Activated naive CD4-positive, alpha-beta T cell treated with anti-CD3 and anti-CD28 coated beads, Interleukin-2, amount 50 U/mL, for 24 hours (primary cell): Measurements from ENCODE around the gene ERC1.

Experiments used
- H3K27ac Mint-ChIP-seq: one replicate; pipeline ENCODE4 v1.8.0; 2021; ENCODE audit warnings: mild to moderate bottlenecking, mixed read lengths
- H3K27me3 Mint-ChIP-seq: one replicate; pipeline ENCODE4 v1.8.0; 2021; ENCODE audit warnings: mixed read lengths
- H3K36me3 Mint-ChIP-seq: one replicate; pipeline ENCODE4 v1.8.0; 2021; ENCODE audit warnings: mixed read lengths
- H3K4me1 Mint-ChIP-seq: one replicate; pipeline ENCODE4 v1.8.0; 2021; ENCODE audit warnings: mixed read lengths
- H3K4me3 Mint-ChIP-seq: one replicate; pipeline ENCODE4 v1.8.0; 2021; ENCODE audit warnings: mild to moderate bottlenecking, mixed read lengths
- H3K9me3 Mint-ChIP-seq: one replicate; pipeline ENCODE4 v1.8.0; 2021; ENCODE audit warnings: mixed read lengths

The ERC1 gene

DNA sequence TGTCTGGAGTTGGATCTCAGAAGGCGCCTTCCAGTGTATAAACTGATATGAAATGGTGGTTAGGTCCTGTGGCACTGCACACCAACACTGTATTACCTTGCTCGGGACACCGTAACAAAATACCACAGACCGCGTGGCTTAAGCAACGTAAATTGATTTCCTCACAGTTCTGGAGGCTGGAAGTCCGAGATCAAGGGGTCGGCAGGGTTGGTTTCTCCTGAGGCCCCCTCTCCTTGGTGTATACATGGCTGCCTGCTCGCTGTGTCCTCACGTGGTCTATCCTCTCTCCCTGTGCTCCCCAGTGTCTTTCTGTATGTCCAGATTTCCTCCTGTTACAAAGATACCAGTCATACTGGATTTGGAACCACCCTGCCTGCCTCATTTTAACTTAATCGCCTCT, 475.0 kb downstream of the ERC1 start:
- H3K36me3 Mint-ChIP-seq: peaks cover 12% of the 10 kb centered on the region
- H3K27ac Mint-ChIP-seq: no peak overlapping the region
- no peaks in the 10 kb centered on the region for H3K9me3 Mint-ChIP-seq
- peaks cover 1% of the 10 kb centered on the region for H3K4me1 Mint-ChIP-seq
- H3K4me3 Mint-ChIP-seq: no peak overlapping the region
- H3K27me3 Mint-ChIP-seq: no peaks in the 10 kb centered on the region

DNA sequence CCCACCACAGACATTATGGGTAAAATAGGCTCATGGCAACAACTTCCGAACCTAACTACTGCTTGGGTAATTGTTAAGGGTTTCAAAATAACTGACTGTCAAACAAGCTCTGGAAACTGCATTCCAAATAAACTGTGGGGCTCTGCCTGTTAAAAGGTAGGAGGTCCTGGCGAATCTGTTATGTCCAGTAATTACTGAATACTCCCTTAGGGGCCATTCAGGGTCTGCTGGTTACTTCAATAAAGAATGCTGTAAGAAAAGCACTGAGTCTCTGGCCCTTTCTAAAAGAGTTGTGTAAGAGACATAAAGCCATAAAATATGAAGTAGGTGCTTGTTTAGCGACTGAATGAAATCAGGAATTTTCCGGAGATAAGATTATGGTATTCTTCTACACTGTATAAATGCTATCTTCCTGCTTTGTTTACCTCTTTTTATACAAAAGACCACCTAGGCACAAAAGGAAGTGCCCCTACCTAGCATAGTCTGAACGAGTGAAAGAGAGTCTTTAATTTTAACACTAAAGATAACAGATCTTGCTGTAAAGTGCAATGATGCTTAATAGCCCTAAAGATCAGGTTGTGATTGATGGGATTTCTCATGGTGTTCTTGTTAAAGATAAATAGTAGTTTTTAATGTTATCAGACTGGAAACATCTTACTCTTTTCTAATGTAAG, 475.6 kb downstream of the ERC1 start:
- Mint-ChIP-seq H3K4me3 (no peak overlapping the region), H3K36me3 (peaks cover 11% of the 10 kb centered on the region), H3K27me3 (no peaks in the 10 kb centered on the region), H3K4me1 (peaks cover 5% of the 10 kb centered on the region), H3K27ac (no peak overlapping the region), H3K9me3 (no peaks in the 10 kb centered on the region)

GRCh38 chr12:1467710-1468109, 476.7 kb downstream of the ERC1 start:
- H3K27me3 Mint-ChIP-seq: no peaks in the 10 kb centered on the region
- no peak overlapping the region for H3K27ac Mint-ChIP-seq
- peaks cover 10% of the 10 kb centered on the region for H3K4me1 Mint-ChIP-seq
- H3K9me3 Mint-ChIP-seq: no peaks in the 10 kb centered on the region
- H3K36me3 Mint-ChIP-seq: peaks cover 10% of the 10 kb centered on the region
- H3K4me3 Mint-ChIP-seq: no peak overlapping the region

DNA sequence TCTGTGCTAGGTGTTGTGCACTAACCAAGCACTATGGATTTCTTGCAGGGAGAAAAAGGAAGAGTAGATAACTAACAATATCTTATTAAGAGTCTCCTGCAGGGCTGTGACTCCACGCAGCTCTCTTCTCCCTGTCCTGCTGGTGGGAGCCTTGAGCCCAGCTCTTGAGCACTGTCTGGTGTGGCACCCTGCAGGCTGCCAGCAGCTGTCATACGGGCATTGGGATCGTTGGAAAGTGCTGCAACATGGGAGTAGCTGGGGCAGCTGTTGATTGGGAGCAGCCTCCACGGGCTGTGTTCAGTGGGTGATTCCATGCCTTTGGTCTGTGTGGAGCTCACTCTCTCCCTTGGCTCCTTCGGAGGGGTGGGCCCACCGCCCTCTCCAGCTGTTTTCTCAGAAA, 478.0 kb downstream of the ERC1 start:
- H3K36me3 Mint-ChIP-seq: peaks cover 9% of the 10 kb centered on the region
- H3K9me3 Mint-ChIP-seq: no peaks in the 10 kb centered on the region
- H3K4me1 Mint-ChIP-seq: peaks cover 10% of the 10 kb centered on the region
- no peak overlapping the region for H3K4me3 Mint-ChIP-seq
- H3K27me3 Mint-ChIP-seq: no peaks in the 10 kb centered on the region
- H3K27ac Mint-ChIP-seq: no peak overlapping the region

DNA sequence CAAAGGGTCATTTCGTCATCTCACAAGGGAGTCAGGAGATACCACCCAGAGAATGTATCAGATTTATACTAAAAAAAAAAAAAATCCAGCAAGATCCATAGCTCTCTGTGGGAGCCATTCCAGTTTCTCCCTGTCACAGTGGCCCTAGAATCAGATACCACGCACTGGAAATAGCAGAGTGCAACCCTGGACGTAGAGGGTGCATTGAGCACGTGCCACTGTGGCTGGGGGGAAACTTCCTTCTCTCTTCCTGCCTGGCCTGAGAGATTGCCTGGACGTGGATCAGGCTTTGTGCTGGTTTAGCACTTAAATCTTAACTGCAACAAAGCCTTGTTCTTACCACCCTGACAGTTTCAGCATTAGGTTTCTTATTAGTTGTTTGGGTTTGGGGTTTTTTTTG, 479.0 kb downstream of the ERC1 start:
- Mint-ChIP-seq H3K27me3 (no peaks in the 10 kb centered on the region), H3K9me3 (no peaks in the 10 kb centered on the region), H3K4me3 (no peak overlapping the region), H3K36me3 (peaks cover 7% of the 10 kb centered on the region), H3K4me1 (peaks cover 10% of the 10 kb centered on the region), H3K27ac (no peak overlapping the region)

DNA sequence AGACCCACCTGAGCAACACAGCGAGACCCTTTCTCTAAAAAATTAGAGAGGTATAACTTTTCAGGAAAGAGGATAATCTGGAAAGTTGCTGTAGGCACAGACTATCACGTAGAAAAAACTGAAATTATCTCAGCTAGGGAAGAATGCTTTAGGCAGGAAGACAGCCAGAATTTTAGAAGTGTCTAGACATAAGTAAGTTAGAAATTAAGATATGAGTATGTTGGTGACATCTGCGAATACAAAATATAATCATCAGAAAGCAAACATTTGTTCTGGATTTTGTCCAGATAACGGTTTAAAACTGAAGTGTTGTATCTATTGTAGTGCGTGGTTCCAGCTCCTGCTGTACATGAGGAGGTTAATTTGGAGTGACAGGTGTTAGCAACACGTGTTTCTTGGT, 480.2 kb downstream of the ERC1 start:
- H3K27ac Mint-ChIP-seq: no peak overlapping the region

DNA sequence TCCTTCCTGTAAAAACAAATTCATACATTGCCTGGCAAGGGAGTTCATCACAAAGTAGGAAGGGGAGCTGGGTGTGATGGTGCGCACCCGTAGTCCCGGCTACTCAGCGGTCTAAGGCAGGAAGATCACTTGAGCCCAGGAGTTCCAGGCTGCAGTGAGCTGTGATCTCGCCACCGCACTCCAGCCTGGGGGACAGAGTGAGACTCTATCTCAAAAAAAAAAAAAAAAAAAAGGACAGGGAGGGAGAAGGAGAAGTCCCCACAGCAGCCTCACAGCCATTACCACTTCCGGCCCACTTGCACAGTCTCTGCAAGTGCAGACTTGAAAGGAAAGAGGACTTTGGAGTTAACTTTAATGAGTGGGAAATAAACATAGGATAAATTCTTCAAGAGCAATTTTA, 482.4 kb downstream of the ERC1 start:
- H3K4me3 Mint-ChIP-seq: peak overlapping the region; percentile 70
- H3K27ac Mint-ChIP-seq: peak overlapping the region; percentile 48
- no peaks in the 10 kb centered on the region for H3K9me3 Mint-ChIP-seq

More for the DNA sequence above, 480.2 kb downstream of the ERC1 start:
- no peaks in the 10 kb centered on the region for H3K9me3 Mint-ChIP-seq
- H3K36me3 Mint-ChIP-seq: peaks cover 4% of the 10 kb centered on the region
- H3K27me3 Mint-ChIP-seq: no peaks in the 10 kb centered on the region
- H3K4me3 Mint-ChIP-seq: no peak overlapping the region
- H3K4me1 Mint-ChIP-seq: peaks cover 10% of the 10 kb centered on the region

DNA sequence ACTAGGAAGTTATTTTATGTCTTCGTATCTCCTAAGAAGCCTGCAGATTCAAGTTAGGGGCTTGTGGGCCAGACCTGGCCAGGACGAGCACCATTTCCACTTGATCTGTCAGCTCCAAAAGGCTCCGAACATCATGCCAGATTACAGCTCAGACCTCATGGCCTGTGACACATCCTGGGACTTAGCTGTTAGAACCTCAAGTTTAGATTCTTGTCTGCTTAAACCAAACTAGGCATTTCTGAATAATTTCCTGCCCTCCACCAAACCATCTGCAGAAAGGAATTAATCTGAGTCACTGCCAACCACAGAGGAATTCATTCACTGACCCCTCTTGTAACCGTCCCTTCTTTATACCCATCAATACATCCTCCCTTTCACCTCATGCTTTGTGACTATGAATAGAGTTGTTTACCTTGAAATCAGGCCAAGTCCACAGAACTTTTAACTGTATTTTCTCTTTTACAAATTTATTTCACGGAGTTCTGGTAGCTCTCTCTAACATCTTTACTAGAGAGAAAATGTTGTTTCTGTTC, 483.1 kb downstream of the ERC1 start:
- Mint-ChIP-seq H3K4me3 (no peak overlapping the region), H3K36me3 (no peaks in the 10 kb centered on the region), H3K9me3 (no peaks in the 10 kb centered on the region), H3K27ac (no peak overlapping the region), H3K4me1 (peaks cover 10% of the 10 kb centered on the region), H3K27me3 (no peaks in the 10 kb centered on the region)

More for the DNA sequence above, 482.4 kb downstream of the ERC1 start:
- H3K27me3 Mint-ChIP-seq: no peaks in the 10 kb centered on the region
- H3K4me1 Mint-ChIP-seq: peaks cover 10% of the 10 kb centered on the region
- peaks cover under 1% of the 10 kb centered on the region for H3K36me3 Mint-ChIP-seq

- peaks cover 10% of the 10 kb centered on the region for H3K4me1 Mint-ChIP-seq
- no peak overlapping the region for H3K27ac Mint-ChIP-seq
Observed at GRCh38 chr12:1474574-1475153, 483.6 kb downstream of the ERC1 start.

DNA sequence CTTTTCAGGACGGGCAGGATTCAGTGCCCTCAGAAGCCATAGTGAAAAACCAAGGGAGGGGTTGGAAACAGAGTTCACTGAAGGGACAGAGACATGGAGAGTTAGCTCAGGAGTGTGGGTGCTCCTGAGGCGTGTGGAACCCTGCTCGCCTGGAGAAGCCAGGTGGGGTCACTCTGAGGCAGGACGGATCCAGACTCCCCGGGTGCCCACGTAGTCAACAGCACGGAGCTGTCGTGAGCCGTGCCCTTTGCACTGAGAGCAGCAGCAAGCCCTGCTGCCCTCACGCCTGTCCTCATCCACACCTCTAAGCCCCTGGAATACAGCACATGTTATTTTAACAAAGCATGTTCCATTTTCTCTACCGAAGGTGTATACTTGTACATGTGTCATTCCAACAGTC, 488.6 kb downstream of the ERC1 start:
- no peak overlapping the region for H3K4me3 Mint-ChIP-seq
- no peaks in the 10 kb centered on the region for H3K4me1 Mint-ChIP-seq
- no peaks in the 10 kb centered on the region for H3K27me3 Mint-ChIP-seq
- H3K36me3 Mint-ChIP-seq: peaks cover 7% of the 10 kb centered on the region
- H3K9me3 Mint-ChIP-seq: no peaks in the 10 kb centered on the region
- H3K27ac Mint-ChIP-seq: no peak overlapping the region

More at GRCh38 chr12:1474574-1475153, 483.6 kb downstream of the ERC1 start:
- Mint-ChIP-seq H3K9me3 (no peaks in the 10 kb centered on the region), H3K4me3 (no peak overlapping the region), H3K27me3 (no peaks in the 10 kb centered on the region), H3K36me3 (peaks cover 3% of the 10 kb centered on the region)

GRCh38 chr12:1481326-1481725, 490.3 kb downstream of the ERC1 start:
- Mint-ChIP-seq H3K4me1 (no peaks in the 10 kb centered on the region), H3K27ac (no peak overlapping the region), H3K4me3 (no peak overlapping the region), H3K9me3 (no peaks in the 10 kb centered on the region), H3K36me3 (peaks cover 7% of the 10 kb centered on the region), H3K27me3 (no peaks in the 10 kb centered on the region)

DNA sequence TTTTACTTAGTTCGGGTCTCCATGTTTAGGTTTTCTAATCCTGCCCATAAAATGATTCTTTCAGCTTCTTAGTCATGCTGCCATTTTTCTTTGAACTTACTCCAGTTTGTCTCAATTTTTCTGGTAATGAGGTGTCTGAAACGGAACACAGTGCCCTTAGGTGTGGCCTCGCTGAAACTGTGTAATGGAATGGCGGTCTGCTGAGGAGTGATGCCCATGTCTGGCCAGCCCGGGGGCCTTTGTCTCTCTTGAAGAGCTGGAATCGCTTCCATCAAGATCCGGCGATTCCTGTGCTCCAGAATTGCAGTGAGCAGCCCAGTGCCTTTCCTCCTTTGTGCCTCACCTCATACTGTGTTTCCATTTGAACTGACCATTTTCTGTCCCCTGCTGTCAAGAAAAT, 490.9 kb downstream of the ERC1 start:
- no peaks in the 10 kb centered on the region for H3K9me3 Mint-ChIP-seq
- no peaks in the 10 kb centered on the region for H3K27me3 Mint-ChIP-seq
- no peak overlapping the region for H3K27ac Mint-ChIP-seq
- H3K4me1 Mint-ChIP-seq: peaks cover 4% of the 10 kb centered on the region
- H3K36me3 Mint-ChIP-seq: peaks cover 7% of the 10 kb centered on the region
- H3K4me3 Mint-ChIP-seq: no peak overlapping the region

DNA sequence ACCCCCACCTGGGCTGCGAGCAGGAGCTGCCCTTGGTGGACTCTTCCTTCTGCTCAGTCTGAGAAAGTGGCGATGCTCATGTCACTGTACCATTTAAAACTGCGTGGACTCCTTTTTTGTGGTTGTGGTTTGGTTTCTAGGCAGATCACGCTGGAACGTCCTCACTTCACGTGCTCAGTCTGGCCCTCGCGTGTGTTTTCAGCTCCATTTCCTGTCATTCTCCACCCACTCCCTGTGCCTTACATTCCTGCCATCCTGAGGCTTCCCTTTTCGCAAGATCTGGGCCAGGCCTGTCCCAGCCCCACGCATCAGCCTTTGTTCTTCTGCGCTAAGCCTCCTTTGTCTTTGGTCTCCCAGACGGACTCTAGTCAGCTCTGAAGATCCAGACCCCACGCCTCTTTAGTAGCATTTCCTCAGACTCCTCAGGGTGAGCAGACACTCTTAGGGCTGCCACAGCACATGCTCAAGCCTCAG, 497.9 kb downstream of the ERC1 start:
- Mint-ChIP-seq H3K27me3 (no peaks in the 10 kb centered on the region), H3K27ac (peak overlapping the region; percentile 90), H3K4me3 (peak overlapping the region; percentile 27), H3K36me3 (peaks cover 13% of the 10 kb centered on the region), H3K4me1 (peaks cover 34% of the 10 kb centered on the region), H3K9me3 (no peaks in the 10 kb centered on the region)

- Mint-ChIP-seq H3K4me3 (no peak overlapping the region), H3K4me1 (peaks cover 27% of the 10 kb centered on the region), H3K36me3 (peaks cover 13% of the 10 kb centered on the region), H3K27ac (peak overlapping the region; percentile 21), H3K27me3 (no peaks in the 10 kb centered on the region), H3K9me3 (no peaks in the 10 kb centered on the region)
Observed at GRCh38 chr12:1491983-1492697, 501.1 kb downstream of the ERC1 start.

DNA sequence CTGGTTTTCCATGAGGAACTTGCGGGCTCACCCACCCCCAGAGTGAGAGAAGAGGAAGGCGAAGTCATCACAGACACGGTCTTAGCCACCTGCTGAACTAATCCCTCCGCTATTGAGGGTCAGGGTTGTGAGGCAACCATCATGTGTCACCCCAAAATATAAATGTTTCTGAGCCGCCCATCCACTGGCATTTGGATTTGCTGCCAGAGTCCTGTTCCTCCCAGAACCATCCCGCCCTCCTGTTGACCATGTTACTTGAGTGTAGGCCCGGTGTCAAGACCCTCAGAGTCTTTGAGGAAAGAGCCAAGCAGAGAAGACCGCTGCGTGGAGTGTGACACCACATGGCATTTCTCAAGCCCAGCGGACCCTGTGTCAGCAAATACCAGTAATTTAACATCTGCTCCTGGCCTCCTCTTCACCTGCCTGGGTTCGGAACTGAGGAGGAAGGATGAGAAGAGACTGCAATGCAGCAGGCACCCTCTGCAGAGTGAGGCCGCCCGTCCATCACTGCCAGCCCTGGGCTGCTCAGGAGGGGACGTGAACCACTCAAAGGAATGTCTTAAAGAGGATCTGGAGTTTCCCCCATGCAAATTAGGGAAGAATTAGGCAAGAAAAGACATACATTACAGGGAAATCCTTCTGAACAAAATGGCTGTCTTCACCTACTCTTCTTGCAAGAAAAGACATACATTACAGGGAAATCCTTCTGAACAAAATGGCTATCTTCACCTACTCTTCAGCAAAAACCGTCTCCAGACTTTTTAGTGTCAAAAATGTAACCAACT, 502.9 kb downstream of the ERC1 start:
- Mint-ChIP-seq H3K36me3 (peaks cover 13% of the 10 kb centered on the region), H3K4me3 (no peak overlapping the region), H3K27ac (no peak overlapping the region), H3K4me1 (peaks cover 11% of the 10 kb centered on the region), H3K9me3 (no peaks in the 10 kb centered on the region), H3K27me3 (no peaks in the 10 kb centered on the region)
